Smooth muscle cell (in vitro differentiated cells): ENCODE data around the gene SIK2. TPM values are rescaled to one million over a fixed set of nuclear protein-coding genes. Genes with fewer than 3 reads are reported as not detected.
"Not testable (repeated sequence)": the region's sequence is repeated elsewhere in the genome, so short reads cannot be mapped to it uniquely, and the experiment has no call there.

ENCODE experiments used
- DNase-seq: peaks from one replicate; lab custom pipeline; 2025; ENCODE audit not compliant: unreplicated experiment; lab: John Stamatoyannopoulos, UW
- H2AFZ ChIP-seq: fragments of 200-600 bp; sonication (generic); 2 replicates; pipeline ENCODE4 v1.6.0; 2016; ENCODE audit warnings: antibody characterized with exemption, low read depth, mild to moderate bottlenecking
- H3F3A ChIP-seq: fragments of 200-600 bp; sonication (generic); 2 replicates; pipeline ENCODE4 v1.6.0; 2017; ENCODE audit warnings: antibody characterized with exemption, low read depth
- H3K27ac ChIP-seq: fragments of 200-600 bp; sonication (generic); 2 replicates; pipeline ENCODE4 v1.5.1; 2016; ENCODE audit warnings: low read depth, mild to moderate bottlenecking
- H3K27me3 ChIP-seq: fragments of 200-600 bp; sonication (generic); 2 replicates; pipeline ENCODE4 v1.6.1; 2016; ENCODE audit warnings: low read depth, mild to moderate bottlenecking
- H3K36me3 ChIP-seq: fragments of 200-600 bp; sonication (generic); 2 replicates; pipeline ENCODE4 v1.5.1; 2016; ENCODE audit warnings: low read depth
- H3K4me1 ChIP-seq: fragments of 200-600 bp; sonication (generic); 2 replicates; pipeline ENCODE4 v1.5.1; 2016; ENCODE audit warnings: low read depth
- H3K4me2 ChIP-seq: fragments of 200-600 bp; sonication (generic); 2 replicates; pipeline ENCODE4 v1.6.0; 2016; ENCODE audit warnings: mild to moderate bottlenecking
- H3K4me3 ChIP-seq: fragments of 200-600 bp; sonication (generic); 2 replicates; pipeline ENCODE4 v1.5.1; 2016; ENCODE audit warnings: mild to moderate bottlenecking
- H3K79me2 ChIP-seq: fragments of 200-600 bp; sonication (generic); 2 replicates; pipeline ENCODE4 v1.6.0; 2016; ENCODE audit warnings: low read depth, mild to moderate bottlenecking
- H3K9ac ChIP-seq: fragments of 200-600 bp; sonication (generic); 2 replicates; pipeline ENCODE4 v1.6.0; 2016; ENCODE audit warnings: low read depth
- H3K9me3 ChIP-seq: fragments of 200-600 bp; sonication (generic); replicated peaks from 2 replicates; pipeline ENCODE4 v1.5.1; 2016; ENCODE audit warnings: low read depth
- H4K20me1 ChIP-seq: fragments of 200-600 bp; sonication (generic); 2 replicates; pipeline ENCODE4 v1.6.0; 2016; ENCODE audit warnings: low read depth
- CTCF ChIP-seq: fragments of 200-600 bp; sonication (generic); IDR thresholded peaks from 2 replicates; pipeline ENCODE4 v1.5.1; 2017; ENCODE audit warnings: borderline replicate concordance, mild to moderate bottlenecking, antibody characterized with exemption; ENCODE audit not compliant: insufficient read depth, poor library complexity, severe bottlenecking
- WGBS: methylation state at CpG from one replicate; pipeline ENCODE4 v1.1.7; 2016; ENCODE audit warnings: low lambda C conversion rate; 5-methylcytosine and 5-hydroxymethylcytosine counted together
- polyA plus RNA-seq: library from polyadenylated mRNA; unstranded; fragments of >200 nt; fragmentation: Nextera tagmentation; extraction: Ambion mirVana; gene quantifications from 2 replicates; pipeline ENCODE4 v1.2.1, GENCODE V29; 2016
- total RNA-seq: library from RNA; depleted of rRNA; stranded (reverse); fragments of >200 nt; gene quantifications from 2 replicates; pipeline ENCODE4 v1.2.3, GENCODE V29; 2014

The SIK2 gene
- total and polyA plus RNA-seq, 2 experiments from 2014 or later: 1.9 to 14.1 TPM

GRCh38 chr11:111652184-111652583, 49.9 kb downstream of the SIK2 start:
- Histone ChIP-seq H4K20me1 (peaks cover 44% of the 10 kb centered on the region), H3K4me3 (no peak overlapping the region), H3F3A (no peaks in the 10 kb centered on the region), H3K79me2 (no peaks in the 10 kb centered on the region), H3K36me3 (no peaks in the 10 kb centered on the region), H3K27me3 (no peaks in the 10 kb centered on the region), H2AFZ (no peak overlapping the region), H3K4me1 (no peaks in the 10 kb centered on the region), H3K4me2 (no peak overlapping the region), H3K9ac (no peak overlapping the region), H3K9me3 (no peaks in the 10 kb centered on the region), H3K27ac (no peak overlapping the region)
- no peak for DNase-seq
- no peak for TF ChIP-seq CTCF
- WGBS: 98% methylated on average over 2 of the region's 2 CpGs

- Histone ChIP-seq H3K4me2 (no peak overlapping the region), H4K20me1 (peaks cover 53% of the 10 kb centered on the region), H3K4me3 (no peak overlapping the region), H3K36me3 (no peaks in the 10 kb centered on the region), H2AFZ (no peak overlapping the region), H3K27me3 (no peaks in the 10 kb centered on the region), H3K9me3 (no peaks in the 10 kb centered on the region), H3K79me2 (no peaks in the 10 kb centered on the region), H3F3A (no peaks in the 10 kb centered on the region), H3K4me1 (no peaks in the 10 kb centered on the region), H3K9ac (no peak overlapping the region), H3K27ac (no peak overlapping the region)
- TF ChIP-seq CTCF: no peak
- no peak for DNase-seq
Observed at GRCh38 chr11:111654601-111655000, 52.4 kb downstream of the SIK2 start.

GRCh38 chr11:111655924-111656323, 53.7 kb downstream of the SIK2 start:
- Histone ChIP-seq H3F3A (no peaks in the 10 kb centered on the region), H3K27me3 (no peaks in the 10 kb centered on the region), H3K27ac (no peak overlapping the region), H3K9ac (no peak overlapping the region), H3K4me3 (no peak overlapping the region), H3K36me3 (no peaks in the 10 kb centered on the region), H3K9me3 (no peaks in the 10 kb centered on the region), H3K4me1 (no peaks in the 10 kb centered on the region), H4K20me1 (peaks cover 52% of the 10 kb centered on the region), H3K4me2 (no peak overlapping the region), H3K79me2 (no peaks in the 10 kb centered on the region), H2AFZ (no peak overlapping the region)
- TF ChIP-seq CTCF: no peak
- WGBS: 98% methylated on average over 5 of the region's 5 CpGs
- DNase-seq: no peak

- H3K4me1 ChIP-seq, H3K27ac ChIP-seq, H3F3A ChIP-seq, H3K4me3 ChIP-seq, H2AFZ ChIP-seq, H3K9me3 ChIP-seq, H3K4me2 ChIP-seq, H3K27me3 ChIP-seq, DNase-seq, H3K36me3 ChIP-seq, H3K79me2 ChIP-seq, H3K9ac ChIP-seq: not testable (repeated sequence)
- peaks cover 59% of the 10 kb centered on the region for H4K20me1 ChIP-seq
- WGBS: 90% methylated on average over 8 of the region's 8 CpGs
Observed at GRCh38 chr11:111657905-111658304, 55.7 kb downstream of the SIK2 start.

GRCh38 chr11:111658493-111658892, 56.2 kb downstream of the SIK2 start:
- not testable (repeated sequence) for H3K36me3 ChIP-seq, H3K27me3 ChIP-seq, H3K4me2 ChIP-seq, H3K4me3 ChIP-seq, H3K27ac ChIP-seq, H2AFZ ChIP-seq, H3K79me2 ChIP-seq, H3F3A ChIP-seq, H3K9ac ChIP-seq, H3K4me1 ChIP-seq, DNase-seq, H3K9me3 ChIP-seq
- 98% methylated on average over 3 of the region's 3 CpGs for WGBS
- peaks cover 60% of the 10 kb centered on the region for H4K20me1 ChIP-seq
